GM18505 (cell line): Measurements from ENCODE around the gene IFNLR1.

Experiments
- ATAC-seq: cut with Tn5 transposase; IDR thresholded peaks from one replicate; pipeline ENCODE4 v1.9.1; 2021; ENCODE audit not compliant: unreplicated experiment
- POLR2A ChIP-seq: IDR thresholded peaks from 4 replicates; pipeline ENCODE4 v1.6.1; 2011; ENCODE audit warnings: borderline replicate concordance; ENCODE audit not compliant: insufficient read depth, insufficient read length; ENCODE audit errors: extremely low read depth

The IFNLR1 gene

GRCh38 chr1:24139841-24140425 is 47.2 kb downstream of the IFNLR1 start:
- ATAC-seq: no peak
- no peak for TF ChIP-seq POLR2A

GRCh38 chr1:24139222-24139489 is 47.9 kb downstream of the IFNLR1 start:
- no peak for ATAC-seq
- no peak for TF ChIP-seq POLR2A

GRCh38 chr1:24138476-24139221 is 48.4 kb downstream of the IFNLR1 start:
- no peak for TF ChIP-seq POLR2A
- no peak for ATAC-seq

GRCh38 chr1:24136956-24137539 is 50.0 kb downstream of the IFNLR1 start:
- ATAC-seq: no peak
- TF ChIP-seq POLR2A: no peak

GRCh38 chr1:24134376-24134775 is 52.7 kb downstream of the IFNLR1 start:
- ATAC-seq: no peak

GRCh38 chr1:24133819-24134218 is 53.3 kb downstream of the IFNLR1 start:
- TF ChIP-seq POLR2A: no peak
- no peak for ATAC-seq

More at GRCh38 chr1:24134376-24134775, 52.7 kb downstream of the IFNLR1 start:
- TF ChIP-seq POLR2A: no peak

- TF ChIP-seq POLR2A: no peak
- ATAC-seq: no peak
These were observed 56.7 kb downstream of the IFNLR1 start for GRCh38 chr1:24130385-24130784.

- no peak for TF ChIP-seq POLR2A
These were observed 59.2 kb downstream of the IFNLR1 start for GRCh38 chr1:24127801-24128363.

GRCh38 chr1:24127134-24127800 is 59.8 kb downstream of the IFNLR1 start:
- no peak for TF ChIP-seq POLR2A
- no peak for ATAC-seq

More at GRCh38 chr1:24127801-24128363, 59.2 kb downstream of the IFNLR1 start:
- ATAC-seq: no peak

GRCh38 chr1:24126672-24127023 is 60.4 kb downstream of the IFNLR1 start:
- no peak for TF ChIP-seq POLR2A
- ATAC-seq: no peak

GRCh38 chr1:24126018-24126671 is 60.9 kb downstream of the IFNLR1 start:
- ATAC-seq: no peak
- no peak for TF ChIP-seq POLR2A

GRCh38 chr1:24125456-24125855 is 61.6 kb downstream of the IFNLR1 start:
- TF ChIP-seq POLR2A: no peak

GRCh38 chr1:24124980-24125379 is 62.1 kb downstream of the IFNLR1 start:
- no peak for ATAC-seq
- no peak for TF ChIP-seq POLR2A

More at GRCh38 chr1:24125456-24125855, 61.6 kb downstream of the IFNLR1 start:
- no peak for ATAC-seq

- TF ChIP-seq POLR2A: no peak
- ATAC-seq: no peak
These were observed 63.5 kb downstream of the IFNLR1 start for GRCh38 chr1:24123611-24124010.

GRCh38 chr1:24122776-24123175 is 64.3 kb downstream of the IFNLR1 start:
- no peak for ATAC-seq
- no peak for TF ChIP-seq POLR2A
